ENCODE results near the gene MYRIP.

DNA sequence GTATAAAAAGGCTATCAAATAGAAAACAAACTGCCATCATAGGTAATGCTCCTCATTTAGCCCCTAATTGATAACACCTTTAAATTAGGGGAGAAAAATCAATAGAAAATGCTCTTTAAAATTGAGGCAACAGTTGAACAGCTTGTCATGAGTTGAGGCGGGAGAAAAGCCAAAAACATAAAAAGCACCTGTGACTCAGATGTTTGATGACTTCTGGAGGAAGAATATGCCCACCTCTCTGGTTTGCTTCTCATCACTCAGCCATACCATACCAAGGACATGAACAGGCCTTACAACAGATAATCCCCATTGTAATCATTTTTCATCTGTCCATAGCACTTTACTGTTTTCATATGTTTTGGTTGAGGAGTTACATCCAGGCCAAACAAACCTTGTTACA lies 246.0 kb downstream of the MYRIP start:
- TF ChIP-seq SP1 (IDR thresholded peaks at IDR 0.05) (no peak), ARNT (IDR thresholded peaks at IDR 0.05) (no peak), TARDBP (IDR thresholded peaks at IDR 0.05) (no peak), FOXM1 (IDR thresholded peaks at IDR 0.05; ENCODE audit: borderline replicate concordance) (no peak), HDGF (IDR thresholded peaks at IDR 0.05; ENCODE audit: borderline replicate concordance) (no peak), FOXK2 (IDR thresholded peaks at IDR 0.05) (no peak), ZNF384 (IDR thresholded peaks at IDR 0.05) (no peak)
